ENCODE results near the gene ZNF283. TPM values are rescaled to one million over a fixed set of nuclear protein-coding genes. Genes with fewer than 3 reads are reported as not detected.

The ZNF283 gene
- total and polyA plus RNA-seq, 2 of the 13 experiments (the other 11 are each of a cell fraction or from before 2014, with no cell fraction given) = 2.0 to 11.1 TPM

DNA sequence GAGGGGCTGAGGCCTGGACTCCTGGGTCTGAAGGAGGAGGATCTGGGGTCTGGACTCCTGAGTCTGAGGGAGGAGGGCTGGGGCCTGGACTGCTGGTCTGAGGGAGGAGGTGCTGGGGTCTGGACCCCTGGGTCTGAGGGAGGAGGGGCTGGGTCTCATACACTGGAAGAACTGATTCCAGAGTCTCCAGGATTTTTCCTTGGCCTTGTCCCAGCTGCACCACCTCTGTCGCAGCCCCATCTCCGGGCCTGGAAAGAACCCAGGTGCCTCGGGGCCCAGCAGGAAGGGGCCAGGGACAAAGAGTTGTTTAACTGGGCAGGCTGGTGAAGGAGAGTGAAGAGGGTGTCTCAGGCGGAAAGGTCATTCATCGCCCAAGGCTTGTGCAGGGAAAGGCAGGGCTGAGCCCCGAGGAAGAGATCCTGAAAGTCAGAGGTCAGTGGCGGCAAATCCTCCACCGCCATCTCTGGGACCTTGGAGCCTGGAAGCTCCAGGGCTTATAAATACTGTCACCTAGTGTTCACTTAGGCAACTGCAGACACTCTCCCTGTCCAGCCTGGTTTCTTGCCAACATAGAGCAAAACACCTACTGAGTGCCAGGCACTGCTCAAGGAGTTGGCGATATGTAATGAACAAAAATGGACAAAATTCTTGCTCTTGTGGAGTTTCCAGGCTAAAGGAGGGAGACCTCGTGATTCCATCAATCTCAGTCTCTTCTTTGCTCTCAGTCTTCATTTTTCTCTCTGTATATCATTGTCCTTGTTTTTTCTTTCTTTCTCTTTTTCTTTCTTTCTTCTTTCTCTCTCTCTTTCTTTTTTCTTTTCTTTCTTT, 41.9 kb upstream of the ZNF283 start (continued):
- TF ChIP-seq, protein P1, sequence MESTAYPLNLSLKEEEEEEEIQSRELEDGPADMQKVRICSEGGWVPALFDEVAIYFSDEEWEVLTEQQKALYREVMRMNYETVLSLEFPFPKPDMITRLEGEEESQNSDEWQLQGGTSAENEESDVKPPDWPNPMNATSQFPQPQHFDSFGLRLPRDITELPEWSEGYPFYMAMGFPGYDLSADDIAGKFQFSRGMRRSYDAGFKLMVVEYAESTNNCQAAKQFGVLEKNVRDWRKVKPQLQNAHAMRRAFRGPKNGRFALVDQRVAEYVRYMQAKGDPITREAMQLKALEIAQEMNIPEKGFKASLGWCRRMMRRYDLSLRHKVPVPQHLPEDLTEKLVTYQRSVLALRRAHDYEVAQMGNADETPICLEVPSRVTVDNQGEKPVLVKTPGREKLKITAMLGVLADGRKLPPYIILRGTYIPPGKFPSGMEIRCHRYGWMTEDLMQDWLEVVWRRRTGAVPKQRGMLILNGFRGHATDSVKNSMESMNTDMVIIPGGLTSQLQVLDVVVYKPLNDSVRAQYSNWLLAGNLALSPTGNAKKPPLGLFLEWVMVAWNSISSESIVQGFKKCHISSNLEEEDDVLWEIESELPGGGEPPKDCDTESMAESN (CRISPR knock-in tag; conservative IDR thresholded peaks at IDR 0.05) = no peak
- TF ChIP-seq POLR2AphosphoS5 (IDR thresholded peaks at IDR 0.05; ENCODE audit: low read depth, low read length) = no peak

DNA sequence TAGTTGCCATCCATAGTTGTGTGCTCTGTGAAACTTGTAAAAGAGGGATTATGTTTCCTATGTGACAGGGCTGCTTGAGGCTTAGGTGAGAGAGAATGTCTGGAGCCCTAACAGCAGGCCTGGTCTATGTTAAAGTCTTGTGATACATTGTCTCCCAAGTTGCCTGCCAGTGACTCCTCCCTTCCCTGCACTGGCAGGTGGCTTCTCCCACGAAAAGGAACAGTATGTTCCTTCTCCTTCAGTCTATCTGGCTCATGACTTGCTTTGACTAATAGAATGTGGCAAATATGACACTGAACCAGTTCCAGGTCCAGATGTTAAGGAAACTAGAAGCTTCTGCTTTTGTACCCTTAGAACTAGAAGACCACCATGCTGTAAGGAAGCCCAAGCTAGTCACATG, 40.5 kb upstream of the ZNF283 start:
- no peak for FAIRE-seq
- WGBS (ENCODE audit: low lambda C conversion rate) = 0% methylated on average over 1 of the region's 1 CpG
- POLR2A ChIA-PET = no interaction called here

More for the DNA sequence above, 40.5 kb upstream of the ZNF283 start:
- H3K79me2 ChIP-seq (ENCODE audit: insufficient read depth, low read length) = no peaks in the 10 kb centered on the region
- no peaks in the 10 kb centered on the region for H3K9me3 ChIP-seq (ENCODE audit: low read length)
- TF ChIP-seq, protein P2, sequence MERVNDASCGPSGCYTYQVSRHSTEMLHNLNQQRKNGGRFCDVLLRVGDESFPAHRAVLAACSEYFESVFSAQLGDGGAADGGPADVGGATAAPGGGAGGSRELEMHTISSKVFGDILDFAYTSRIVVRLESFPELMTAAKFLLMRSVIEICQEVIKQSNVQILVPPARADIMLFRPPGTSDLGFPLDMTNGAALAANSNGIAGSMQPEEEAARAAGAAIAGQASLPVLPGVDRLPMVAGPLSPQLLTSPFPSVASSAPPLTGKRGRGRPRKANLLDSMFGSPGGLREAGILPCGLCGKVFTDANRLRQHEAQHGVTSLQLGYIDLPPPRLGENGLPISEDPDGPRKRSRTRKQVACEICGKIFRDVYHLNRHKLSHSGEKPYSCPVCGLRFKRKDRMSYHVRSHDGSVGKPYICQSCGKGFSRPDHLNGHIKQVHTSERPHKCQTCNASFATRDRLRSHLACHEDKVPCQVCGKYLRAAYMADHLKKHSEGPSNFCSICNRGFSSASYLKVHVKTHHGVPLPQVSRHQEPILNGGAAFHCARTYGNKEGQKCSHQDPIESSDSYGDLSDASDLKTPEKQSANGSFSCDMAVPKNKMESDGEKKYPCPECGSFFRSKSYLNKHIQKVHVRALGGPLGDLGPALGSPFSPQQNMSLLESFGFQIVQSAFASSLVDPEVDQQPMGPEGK (CRISPR knock-in tag; IDR thresholded peaks at IDR 0.05) = no peak
- TF ChIP-seq, protein P3, sequence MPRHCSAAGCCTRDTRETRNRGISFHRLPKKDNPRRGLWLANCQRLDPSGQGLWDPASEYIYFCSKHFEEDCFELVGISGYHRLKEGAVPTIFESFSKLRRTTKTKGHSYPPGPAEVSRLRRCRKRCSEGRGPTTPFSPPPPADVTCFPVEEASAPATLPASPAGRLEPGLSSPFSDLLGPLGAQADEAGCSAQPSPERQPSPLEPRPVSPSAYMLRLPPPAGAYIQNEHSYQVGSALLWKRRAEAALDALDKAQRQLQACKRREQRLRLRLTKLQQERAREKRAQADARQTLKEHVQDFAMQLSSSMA (CRISPR knock-in tag; IDR thresholded peaks at IDR 0.05) = no peak
- TF ChIP-seq NFYC (CRISPR knock-in tag; IDR thresholded peaks at IDR 0.05) (no peak), ZNF746 (CRISPR knock-in tag; IDR thresholded peaks at IDR 0.05) (no peak), ZNF232 (CRISPR knock-in tag; IDR thresholded peaks at IDR 0.05; ENCODE audit: borderline replicate concordance) (no peak), HNRNPK (IDR thresholded peaks at IDR 0.05; ENCODE audit: low read depth, low read length, poor library complexity, severe bottlenecking) (no peak), ZNF563 (CRISPR knock-in tag; IDR thresholded peaks at IDR 0.05) (no peak), HHEX (CRISPR knock-in tag; IDR thresholded peaks at IDR 0.05) (no peak)
- TF ChIP-seq, protein P4, sequence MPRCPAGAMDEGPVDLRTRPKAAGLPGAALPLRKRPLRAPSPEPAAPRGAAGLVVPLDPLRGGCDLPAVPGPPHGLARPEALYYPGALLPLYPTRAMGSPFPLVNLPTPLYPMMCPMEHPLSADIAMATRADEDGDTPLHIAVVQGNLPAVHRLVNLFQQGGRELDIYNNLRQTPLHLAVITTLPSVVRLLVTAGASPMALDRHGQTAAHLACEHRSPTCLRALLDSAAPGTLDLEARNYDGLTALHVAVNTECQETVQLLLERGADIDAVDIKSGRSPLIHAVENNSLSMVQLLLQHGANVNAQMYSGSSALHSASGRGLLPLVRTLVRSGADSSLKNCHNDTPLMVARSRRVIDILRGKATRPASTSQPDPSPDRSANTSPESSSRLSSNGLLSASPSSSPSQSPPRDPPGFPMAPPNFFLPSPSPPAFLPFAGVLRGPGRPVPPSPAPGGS (CRISPR knock-in tag; IDR thresholded peaks at IDR 0.05) = no peak
- DNase-seq (ENCODE audit: low spot score) (no peak), ATAC-seq (no peak)
- H3K36me3 ChIP-seq (replicated peaks in 1 of 2; ENCODE audit: control insufficient read depth in 1 of 2, insufficient read depth in 2 of 2, low read length in 2 of 2) = no peaks in the 10 kb centered on the region
- H3K4me3 ChIP-seq (replicated peaks in 1 of 3; ENCODE audit: insufficient read depth in 1 of 3, low read depth in 2 of 3, low read length in 3 of 3) = no peak overlapping the region
- no TSS peak for BruUV-seq (replicated peaks)
- H3K27me3 ChIP-seq (ENCODE audit: control insufficient read depth in 1 of 2, insufficient read depth in 2 of 2, low read length in 2 of 2) = no peaks in the 10 kb centered on the region
- no peak overlapping the region for H3K4me2 ChIP-seq (ENCODE audit: low read depth, low read length)
- in situ Hi-C loops (cut with HindIII; ENCODE audit: extremely low pct_ligation_motif_present, low pct_unique_long_range_greater_than_20kb) = no loop called here
- no peaks in the 10 kb centered on the region for H4K20me1 ChIP-seq (ENCODE audit: insufficient read depth, low read length)
- CTCF ChIA-PET (ENCODE audit: low intra/inter-chr PET ratio, low total read pairs) = interaction anchor here (2.5 kb wide), 1 partner anchor 41 kb away, joined by 30 read pairs; no protein-coding TSS in a partner anchor
- no peak overlapping the region for H3K27ac ChIP-seq (ENCODE audit: extremely low read length, insufficient read depth, low read length)
- no peak overlapping the region for H3K9ac ChIP-seq (ENCODE audit: insufficient read depth, low read depth, low read length)
- peaks cover 6% of the 10 kb centered on the region for H3K4me1 ChIP-seq (ENCODE audit: insufficient read depth, low read length)
- H2AFZ ChIP-seq (ENCODE audit: low read length) = no peak overlapping the region
- intact Hi-C loops (cut with micrococcal nuclease; ENCODE audit: unreplicated experiment) = no loop called here

Data from HepG2 (cell line).